Calu3 (cell line): Measurements from ENCODE around the gene NUP93. TPM values are rescaled to one million over a fixed set of nuclear protein-coding genes. Genes with fewer than 3 reads are reported as not detected.

Source experiments
- BruUV-seq: library from RNA; stranded (reverse); fragments of 400-500 nt; replicated peaks from 2 replicates; lab custom pipeline; 2021; lab: Mats Ljungman, UMichigan
- CTCF ChIA-PET: fragments of 300-600 bp; sonication (Branson Sonifier 250); formaldehyde crosslinking; loops from one replicate; lab custom pipeline; 2022; ENCODE audit warnings: antibody characterized with exemption; lab: Charles Lee
- DNase-seq: peaks from one replicate; pipeline ENCODE4 v3.0.0; 2022
- H3K27ac Mint-ChIP-seq: one replicate; pipeline ENCODE4 v1.8.0; 2022; ENCODE audit warnings: mixed read lengths; ENCODE audit not compliant: unreplicated experiment
- H3K27me3 Mint-ChIP-seq: one replicate; pipeline ENCODE4 v1.8.0; 2022; ENCODE audit warnings: mixed read lengths; ENCODE audit not compliant: unreplicated experiment
- H3K36me3 Mint-ChIP-seq: one replicate; pipeline ENCODE4 v1.8.0; 2022; ENCODE audit warnings: mild to moderate bottlenecking, moderate library complexity, mixed read lengths; ENCODE audit not compliant: insufficient read depth, unreplicated experiment
- H3K4me1 Mint-ChIP-seq: one replicate; pipeline ENCODE4 v1.8.0; 2022; ENCODE audit warnings: mild to moderate bottlenecking, low read depth, mixed read lengths; ENCODE audit not compliant: unreplicated experiment
- H3K4me3 Mint-ChIP-seq: one replicate; pipeline ENCODE4 v1.8.0; 2022; ENCODE audit warnings: mild to moderate bottlenecking, low read depth, moderate library complexity, mixed read lengths; ENCODE audit not compliant: unreplicated experiment
- H3K9me3 Mint-ChIP-seq: one replicate; pipeline ENCODE4 v1.8.0; 2022; ENCODE audit warnings: low read depth, mixed read lengths; ENCODE audit not compliant: unreplicated experiment
- CTCF ChIP-seq: fragments of 200-600 bp; IDR thresholded peaks from one replicate; pipeline ENCODE4 v1.8.0; 2022; ENCODE audit warnings: antibody characterized with exemption; ENCODE audit not compliant: unreplicated experiment
- intact Hi-C: fragments of 100-400 bp; cut with micrococcal nuclease; formaldehyde crosslinking; loops from one replicate; pipeline ENCODE4 v1.10.0; 2022; ENCODE audit not compliant: unreplicated experiment
- total RNA-seq: library from RNA; stranded (reverse); gene quantifications from 2 replicates; pipeline ENCODE4 v1.2.3, GENCODE V29; 2022

Gene NUP93
- total RNA-seq, 1 experiment from 2014 or later = 120 TPM

- BruUV-seq = no TSS peak
- TF ChIP-seq CTCF = no peak
- Mint-ChIP-seq H3K36me3 (no peaks in the 10 kb centered on the region), H3K27me3 (no peaks in the 10 kb centered on the region), H3K27ac (no peak overlapping the region), H3K4me1 (peaks cover 13% of the 10 kb centered on the region), H3K9me3 (no peaks in the 10 kb centered on the region), H3K4me3 (no peak overlapping the region)
- intact Hi-C loops = no loop called here
- CTCF ChIA-PET = no interaction called here
- no peak for DNase-seq
Measured at GRCh38 chr16:56732832-56733231, 2.9 kb downstream of the NUP93 start.

GRCh38 chr16:56734429-56734828 is 4.5 kb downstream of the NUP93 start:
- intact Hi-C loops = no loop called here
- TF ChIP-seq CTCF = no peak
- CTCF ChIA-PET = interaction anchor here (1.5 kb wide), 1 partner anchor 32 kb away, joined by 7 read pairs; no protein-coding TSS in a partner anchor
- Mint-ChIP-seq H3K4me1 (peaks cover 5% of the 10 kb centered on the region), H3K27ac (no peak overlapping the region), H3K27me3 (no peaks in the 10 kb centered on the region), H3K4me3 (no peak overlapping the region), H3K36me3 (no peaks in the 10 kb centered on the region), H3K9me3 (no peaks in the 10 kb centered on the region)
- DNase-seq = no peak
- no TSS peak for BruUV-seq

- Mint-ChIP-seq H3K27me3 (no peaks in the 10 kb centered on the region), H3K4me1 (peaks cover 1% of the 10 kb centered on the region), H3K27ac (no peak overlapping the region), H3K9me3 (no peaks in the 10 kb centered on the region), H3K4me3 (no peak overlapping the region), H3K36me3 (no peaks in the 10 kb centered on the region)
- TF ChIP-seq CTCF = no peak
- CTCF ChIA-PET = no interaction called here
- intact Hi-C loops = no loop called here
- BruUV-seq = no TSS peak
- no peak for DNase-seq
Measured at GRCh38 chr16:56736476-56736875, 6.5 kb downstream of the NUP93 start.

- Mint-ChIP-seq H3K27ac (no peak overlapping the region), H3K27me3 (no peaks in the 10 kb centered on the region), H3K4me3 (no peak overlapping the region), H3K4me1 (peaks cover 12% of the 10 kb centered on the region), H3K9me3 (no peaks in the 10 kb centered on the region), H3K36me3 (no peaks in the 10 kb centered on the region)
- no TSS peak for BruUV-seq
- no peak for DNase-seq
- CTCF ChIA-PET = no interaction called here
- intact Hi-C loops = no loop called here
- TF ChIP-seq CTCF = no peak
Measured at GRCh38 chr16:56737539-56737938, 7.6 kb downstream of the NUP93 start.
